ENCODE measurements around the gene TNFRSF11A.

The TNFRSF11A gene

DNA sequence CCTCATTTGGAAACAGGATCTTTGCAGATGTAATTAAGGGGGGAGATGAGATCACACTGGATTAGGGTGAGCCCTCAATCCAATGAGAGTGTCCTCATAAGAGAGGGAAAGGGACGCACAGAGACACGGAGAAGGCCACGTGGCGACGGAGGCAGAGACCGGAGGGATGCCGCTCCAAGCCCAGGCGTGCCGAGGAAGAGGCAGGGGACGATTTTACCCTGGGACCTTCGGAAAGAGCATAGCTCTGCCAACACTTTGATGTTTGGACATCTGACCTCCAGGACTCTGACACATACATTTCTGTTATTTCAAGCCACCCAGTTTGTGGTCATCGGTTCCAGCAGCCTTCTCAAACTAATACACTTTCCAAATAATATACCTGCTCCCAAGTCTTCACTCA, 113.3 kb downstream of the TNFRSF11A start:
- no peak for TF ChIP-seq SPI1 (IDR thresholded peaks at IDR 0.05; ENCODE audit: borderline replicate concordance, low read depth)
- no peak for TF ChIP-seq CTCF (IDR thresholded peaks at IDR 0.05; ENCODE audit: insufficient read depth, low read length)
- no peak for TF ChIP-seq POLR2AphosphoS5 (IDR thresholded peaks at IDR 0.05; ENCODE audit: low read depth)
- no peak for TF ChIP-seq GABPA (IDR thresholded peaks at IDR 0.05; ENCODE audit: low read depth)
- TF ChIP-seq, protein P1, sequence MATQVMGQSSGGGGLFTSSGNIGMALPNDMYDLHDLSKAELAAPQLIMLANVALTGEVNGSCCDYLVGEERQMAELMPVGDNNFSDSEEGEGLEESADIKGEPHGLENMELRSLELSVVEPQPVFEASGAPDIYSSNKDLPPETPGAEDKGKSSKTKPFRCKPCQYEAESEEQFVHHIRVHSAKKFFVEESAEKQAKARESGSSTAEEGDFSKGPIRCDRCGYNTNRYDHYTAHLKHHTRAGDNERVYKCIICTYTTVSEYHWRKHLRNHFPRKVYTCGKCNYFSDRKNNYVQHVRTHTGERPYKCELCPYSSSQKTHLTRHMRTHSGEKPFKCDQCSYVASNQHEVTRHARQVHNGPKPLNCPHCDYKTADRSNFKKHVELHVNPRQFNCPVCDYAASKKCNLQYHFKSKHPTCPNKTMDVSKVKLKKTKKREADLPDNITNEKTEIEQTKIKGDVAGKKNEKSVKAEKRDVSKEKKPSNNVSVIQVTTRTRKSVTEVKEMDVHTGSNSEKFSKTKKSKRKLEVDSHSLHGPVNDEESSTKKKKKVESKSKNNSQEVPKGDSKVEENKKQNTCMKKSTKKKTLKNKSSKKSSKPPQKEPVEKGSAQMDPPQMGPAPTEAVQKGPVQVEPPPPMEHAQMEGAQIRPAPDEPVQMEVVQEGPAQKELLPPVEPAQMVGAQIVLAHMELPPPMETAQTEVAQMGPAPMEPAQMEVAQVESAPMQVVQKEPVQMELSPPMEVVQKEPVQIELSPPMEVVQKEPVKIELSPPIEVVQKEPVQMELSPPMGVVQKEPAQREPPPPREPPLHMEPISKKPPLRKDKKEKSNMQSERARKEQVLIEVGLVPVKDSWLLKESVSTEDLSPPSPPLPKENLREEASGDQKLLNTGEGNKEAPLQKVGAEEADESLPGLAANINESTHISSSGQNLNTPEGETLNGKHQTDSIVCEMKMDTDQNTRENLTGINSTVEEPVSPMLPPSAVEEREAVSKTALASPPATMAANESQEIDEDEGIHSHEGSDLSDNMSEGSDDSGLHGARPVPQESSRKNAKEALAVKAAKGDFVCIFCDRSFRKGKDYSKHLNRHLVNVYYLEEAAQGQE (IDR thresholded peaks at IDR 0.05; ENCODE audit: insufficient replicate concordance, low read depth) = no peak
- no peaks in the 10 kb centered on the region for H3K27me3 ChIP-seq (ENCODE audit: insufficient read depth, poor library complexity, severe bottlenecking)
- H3K4me3 ChIP-seq (replicated peaks; ENCODE audit: insufficient read depth, low read length) = no peak overlapping the region
- H3K27ac ChIP-seq (replicated peaks) = no peak overlapping the region
- DNase-seq (ENCODE audit: low read depth in 1 of 2, low spot score in 1 of 2) = no peak

DNA sequence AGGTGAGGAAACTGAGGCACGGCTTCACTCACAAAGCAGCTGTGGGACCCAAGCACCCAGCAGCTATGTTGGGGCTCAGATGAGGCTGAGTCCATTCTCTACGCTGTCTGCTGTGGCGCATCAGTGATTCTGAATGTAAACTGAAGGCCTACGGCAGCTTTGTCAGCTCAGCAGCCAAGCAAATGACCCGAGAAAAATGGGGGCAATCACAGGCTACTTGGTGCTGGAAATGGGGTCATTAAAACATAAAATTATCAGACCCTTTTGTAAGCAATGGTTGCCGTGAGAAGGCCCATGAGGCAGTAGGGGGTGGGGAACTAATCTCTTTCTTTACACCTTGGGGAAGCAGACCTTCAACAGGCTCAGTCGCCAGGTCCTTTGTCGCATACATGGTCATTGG, 113.8 kb downstream of the TNFRSF11A start:
- Histone ChIP-seq H3K4me3 (replicated peaks; ENCODE audit: insufficient read depth, low read length) (no peak overlapping the region), H3K27me3 (ENCODE audit: insufficient read depth, poor library complexity, severe bottlenecking) (no peaks in the 10 kb centered on the region), H3K27ac (replicated peaks) (no peak overlapping the region)
- no peak for DNase-seq (ENCODE audit: low read depth in 1 of 2, low spot score in 1 of 2)
- TF ChIP-seq SPI1 (IDR thresholded peaks at IDR 0.05; ENCODE audit: borderline replicate concordance, low read depth) (no peak), POLR2AphosphoS5 (IDR thresholded peaks at IDR 0.05; ENCODE audit: low read depth) (no peak)
- TF ChIP-seq, protein P1 (IDR thresholded peaks at IDR 0.05; ENCODE audit: insufficient replicate concordance, low read depth) = no peak

All from HL-60 (cell line).